ENCODE results near the gene DMD. TPM values are rescaled to one million over a fixed set of nuclear protein-coding genes. Genes with fewer than 3 reads are reported as not detected.

Gene DMD
- total RNA-seq, 1 experiment from 2014 or later, result 47.2 TPM

DNA sequence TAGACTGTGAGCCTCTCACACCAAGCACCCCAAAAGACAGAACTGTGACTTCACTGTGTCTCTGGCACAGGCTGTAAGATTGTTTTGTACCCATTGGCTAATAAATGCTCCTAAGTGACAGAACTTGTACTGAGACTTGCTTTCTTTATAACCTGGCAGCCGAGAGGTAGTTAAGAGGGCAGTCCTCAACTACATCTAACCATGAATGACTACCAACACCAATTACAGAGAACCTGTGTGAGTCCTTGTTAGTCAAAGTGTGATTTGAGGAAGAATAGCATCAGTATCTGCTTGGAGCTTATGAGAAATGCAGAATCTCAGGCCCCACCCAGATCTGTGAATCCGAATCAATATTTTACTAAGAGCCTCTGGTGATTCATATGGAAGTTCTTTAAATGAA is 1985.5 kb downstream of the DMD start:
- Mint-ChIP-seq H3K4me3 (ENCODE audit: unreplicated experiment) (no peak overlapping the region), H3K4me1 (ENCODE audit: low read depth, unreplicated experiment) (peaks cover 9% of the 10 kb centered on the region)

DNA sequence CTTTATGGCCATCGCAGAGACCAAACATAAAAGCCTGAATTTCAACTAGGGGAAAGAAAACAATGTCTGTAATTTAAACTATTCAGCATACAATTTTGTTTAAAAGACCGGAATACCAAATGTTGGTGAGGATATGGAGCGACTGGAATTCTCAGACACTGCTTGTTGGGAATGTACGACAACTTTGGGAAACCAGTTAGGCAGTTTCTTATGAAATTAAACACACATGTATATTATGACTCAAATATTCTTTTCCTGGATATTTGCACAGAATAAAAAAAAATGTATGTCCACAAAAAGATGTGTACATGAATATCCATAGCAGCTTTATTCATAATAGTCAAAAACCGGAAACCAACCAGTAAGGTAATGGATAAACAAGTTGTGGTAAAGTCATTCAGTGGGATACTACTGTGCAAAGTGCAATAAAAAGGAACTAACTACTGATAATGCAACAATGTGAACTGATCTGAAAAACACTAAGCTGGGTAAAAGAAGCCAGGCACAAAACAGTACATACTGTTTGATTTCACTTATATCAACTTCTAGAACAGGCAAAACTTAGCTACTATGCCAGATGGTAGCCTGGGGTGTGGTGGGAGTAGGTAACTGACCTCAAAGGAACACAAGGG is 1986.9 kb downstream of the DMD start:
- ChIA-PET CTCF (no interaction called here), POLR2A (no interaction called here)
- intact Hi-C loops (cut with micrococcal nuclease; ENCODE audit: unreplicated experiment), result no loop called here
- no peak overlapping the region for H3K4me3 Mint-ChIP-seq (ENCODE audit: unreplicated experiment)
- Histone ChIP-seq H3K4me1 (peaks cover 23% of the 10 kb centered on the region), H3K27me3 (replicated peaks; ENCODE audit: control insufficient read depth, insufficient read depth, low read length) (no peaks in the 10 kb centered on the region), H3K9me3 (no peaks in the 10 kb centered on the region), H3K4me3 (ENCODE audit: low read depth, low read length) (no peak overlapping the region), H3K36me3 (ENCODE audit: control insufficient read depth, insufficient read depth, low read length) (no peaks in the 10 kb centered on the region)
- no peak for DNase-seq
- H3K27me3 Mint-ChIP-seq (ENCODE audit: insufficient read depth, unreplicated experiment), result no peaks in the 10 kb centered on the region
- H3K36me3 Mint-ChIP-seq (ENCODE audit: insufficient read depth, unreplicated experiment), result no peaks in the 10 kb centered on the region
- TF ChIP-seq, protein P1, sequence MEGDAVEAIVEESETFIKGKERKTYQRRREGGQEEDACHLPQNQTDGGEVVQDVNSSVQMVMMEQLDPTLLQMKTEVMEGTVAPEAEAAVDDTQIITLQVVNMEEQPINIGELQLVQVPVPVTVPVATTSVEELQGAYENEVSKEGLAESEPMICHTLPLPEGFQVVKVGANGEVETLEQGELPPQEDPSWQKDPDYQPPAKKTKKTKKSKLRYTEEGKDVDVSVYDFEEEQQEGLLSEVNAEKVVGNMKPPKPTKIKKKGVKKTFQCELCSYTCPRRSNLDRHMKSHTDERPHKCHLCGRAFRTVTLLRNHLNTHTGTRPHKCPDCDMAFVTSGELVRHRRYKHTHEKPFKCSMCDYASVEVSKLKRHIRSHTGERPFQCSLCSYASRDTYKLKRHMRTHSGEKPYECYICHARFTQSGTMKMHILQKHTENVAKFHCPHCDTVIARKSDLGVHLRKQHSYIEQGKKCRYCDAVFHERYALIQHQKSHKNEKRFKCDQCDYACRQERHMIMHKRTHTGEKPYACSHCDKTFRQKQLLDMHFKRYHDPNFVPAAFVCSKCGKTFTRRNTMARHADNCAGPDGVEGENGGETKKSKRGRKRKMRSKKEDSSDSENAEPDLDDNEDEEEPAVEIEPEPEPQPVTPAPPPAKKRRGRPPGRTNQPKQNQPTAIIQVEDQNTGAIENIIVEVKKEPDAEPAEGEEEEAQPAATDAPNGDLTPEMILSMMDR (IDR thresholded peaks at IDR 0.05; ENCODE audit: insufficient read depth in 1 of 2, low read depth in 1 of 2, low read length in 1 of 2, severe bottlenecking in 1 of 2, unreplicated experiment in 1 of 2), result no peak
- no peaks in the 10 kb centered on the region for H3K9me3 Mint-ChIP-seq (ENCODE audit: unreplicated experiment)
- H3K27ac Mint-ChIP-seq (ENCODE audit: unreplicated experiment), result no peak overlapping the region
- BruUV-seq (replicated peaks), result no TSS peak
- H3K4me1 Mint-ChIP-seq (ENCODE audit: low read depth, unreplicated experiment), result peaks cover 9% of the 10 kb centered on the region

More for the DNA sequence above, 1985.5 kb downstream of the DMD start:
- no peak overlapping the region for H3K27ac Mint-ChIP-seq (ENCODE audit: unreplicated experiment)
- CTCF ChIA-PET, result no interaction called here
- POLR2A ChIA-PET, result no interaction called here
- TF ChIP-seq, protein P1 (IDR thresholded peaks at IDR 0.05; ENCODE audit: insufficient read depth in 1 of 2, low read depth in 1 of 2, low read length in 1 of 2, severe bottlenecking in 1 of 2, unreplicated experiment in 1 of 2), result no peak
- Histone ChIP-seq H3K27me3 (replicated peaks; ENCODE audit: control insufficient read depth, insufficient read depth, low read length) (no peaks in the 10 kb centered on the region), H3K4me1 (peaks cover 18% of the 10 kb centered on the region), H3K4me3 (ENCODE audit: low read depth, low read length) (no peak overlapping the region), H3K9me3 (no peaks in the 10 kb centered on the region), H3K36me3 (ENCODE audit: control insufficient read depth, insufficient read depth, low read length) (no peaks in the 10 kb centered on the region)
- no peaks in the 10 kb centered on the region for H3K27me3 Mint-ChIP-seq (ENCODE audit: insufficient read depth, unreplicated experiment)
- no TSS peak for BruUV-seq (replicated peaks)
- H3K36me3 Mint-ChIP-seq (ENCODE audit: insufficient read depth, unreplicated experiment), result no peaks in the 10 kb centered on the region
- DNase-seq, result no peak
- H3K9me3 Mint-ChIP-seq (ENCODE audit: unreplicated experiment), result no peaks in the 10 kb centered on the region
- intact Hi-C loops (cut with micrococcal nuclease; ENCODE audit: unreplicated experiment), result no loop called here

DNA sequence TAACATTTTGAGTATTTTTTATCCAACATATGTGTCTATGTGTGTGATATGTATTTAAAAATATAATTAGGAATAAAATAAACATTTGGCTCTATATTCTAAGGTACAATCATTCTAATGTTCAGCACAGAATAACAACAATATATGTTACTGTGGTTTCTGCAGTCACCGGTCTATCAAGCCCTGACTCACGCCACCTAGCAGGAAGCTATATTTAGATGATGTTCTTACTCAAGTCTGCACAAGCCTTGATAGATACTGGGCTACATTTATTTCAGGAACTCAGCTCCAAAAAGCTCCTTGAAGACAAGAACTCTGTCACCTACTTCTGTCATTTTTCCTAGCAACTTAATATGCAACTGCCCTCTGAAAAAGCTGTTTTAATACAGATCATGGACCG is 1987.5 kb downstream of the DMD start:
- Mint-ChIP-seq H3K4me1 (ENCODE audit: low read depth, unreplicated experiment) (peaks cover 9% of the 10 kb centered on the region), H3K27me3 (ENCODE audit: insufficient read depth, unreplicated experiment) (no peaks in the 10 kb centered on the region), H3K36me3 (ENCODE audit: insufficient read depth, unreplicated experiment) (no peaks in the 10 kb centered on the region), H3K9me3 (ENCODE audit: unreplicated experiment) (no peaks in the 10 kb centered on the region), H3K27ac (ENCODE audit: unreplicated experiment) (no peak overlapping the region), H3K4me3 (ENCODE audit: unreplicated experiment) (no peak overlapping the region)
- ChIA-PET CTCF (no interaction called here), POLR2A (no interaction called here)
- no peak overlapping the region for H3K4me3 ChIP-seq (ENCODE audit: low read depth, low read length)
- intact Hi-C loops (cut with micrococcal nuclease; ENCODE audit: unreplicated experiment), result no loop called here
- no TSS peak for BruUV-seq (replicated peaks)
- TF ChIP-seq, protein P1 (IDR thresholded peaks at IDR 0.05; ENCODE audit: insufficient read depth in 1 of 2, low read depth in 1 of 2, low read length in 1 of 2, severe bottlenecking in 1 of 2, unreplicated experiment in 1 of 2), result no peak
- no peaks in the 10 kb centered on the region for H3K36me3 ChIP-seq (ENCODE audit: control insufficient read depth, insufficient read depth, low read length)
- H3K4me1 ChIP-seq, result peaks cover 23% of the 10 kb centered on the region
- H3K27me3 ChIP-seq (replicated peaks; ENCODE audit: control insufficient read depth, insufficient read depth, low read length), result no peaks in the 10 kb centered on the region
- DNase-seq, result no peak
- no peaks in the 10 kb centered on the region for H3K9me3 ChIP-seq

Data from Caco-2 (cell line).